Activated T-cell treated with anti-CD3 and anti-CD28 coated beads for 1 hour (primary cell): ENCODE data around the gene FUT9.
"Not testable (repeated sequence)": the region's sequence is repeated elsewhere in the genome, so short reads cannot be mapped to it uniquely, and the experiment has no call there.

Experiments
- DNase-seq: peaks from one replicate; pipeline ENCODE4 v3.0.0-alpha.2; 2020; ENCODE audit warnings: low read depth

The FUT9 gene

DNA sequence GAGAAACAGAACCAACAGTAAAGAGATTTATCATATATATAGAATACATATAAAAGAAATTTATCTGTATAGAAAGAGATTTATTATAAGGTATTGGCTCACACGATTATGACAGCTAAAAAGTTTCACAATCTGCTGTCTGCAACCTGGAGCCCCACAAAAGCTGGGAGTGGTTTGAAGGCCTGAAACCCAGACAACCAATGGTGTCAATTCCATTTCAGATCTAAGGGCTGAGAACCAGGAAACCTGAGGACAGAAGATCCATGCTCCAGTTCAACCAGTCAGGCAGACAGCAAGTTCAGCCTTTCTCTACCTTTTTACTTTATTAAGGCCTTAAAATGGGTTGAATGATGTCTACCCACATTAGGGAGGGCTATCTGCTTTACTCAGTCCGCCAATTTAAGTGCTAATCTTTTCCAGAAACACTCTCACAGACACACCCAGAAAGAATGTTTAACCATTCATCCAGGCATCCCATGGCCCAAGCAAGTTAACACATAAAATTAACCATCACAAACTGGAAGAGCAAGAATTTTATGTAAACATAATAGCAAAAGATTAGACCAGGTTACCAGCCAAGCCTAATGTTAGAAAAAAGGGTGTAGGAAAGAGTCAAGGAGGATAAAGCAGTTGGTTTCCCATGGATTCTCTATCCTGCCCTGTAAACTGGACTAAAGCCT lies 170.9 kb downstream of the FUT9 start:
- DNase-seq: no peak

DNA sequence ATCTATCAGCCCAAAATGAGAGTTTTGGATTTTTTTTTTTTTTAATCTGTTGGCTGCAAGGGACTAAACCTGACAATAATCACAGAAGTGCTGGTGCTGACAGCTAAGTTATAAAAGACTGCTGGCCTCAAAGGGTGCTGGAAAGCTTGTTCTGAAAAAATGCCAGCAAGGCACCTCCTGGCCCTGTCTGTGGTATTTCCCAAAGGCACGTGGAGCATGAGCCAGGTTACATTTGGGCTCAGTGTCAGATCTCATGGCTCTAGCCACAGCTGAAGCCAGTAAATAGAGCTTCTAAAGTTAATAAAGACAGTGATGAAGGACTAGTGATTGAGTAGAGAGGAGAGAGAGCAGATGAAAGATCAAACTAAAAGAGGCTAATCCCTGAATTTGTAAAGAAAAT lies 178.9 kb downstream of the FUT9 start:
- DNase-seq: no peak

DNA sequence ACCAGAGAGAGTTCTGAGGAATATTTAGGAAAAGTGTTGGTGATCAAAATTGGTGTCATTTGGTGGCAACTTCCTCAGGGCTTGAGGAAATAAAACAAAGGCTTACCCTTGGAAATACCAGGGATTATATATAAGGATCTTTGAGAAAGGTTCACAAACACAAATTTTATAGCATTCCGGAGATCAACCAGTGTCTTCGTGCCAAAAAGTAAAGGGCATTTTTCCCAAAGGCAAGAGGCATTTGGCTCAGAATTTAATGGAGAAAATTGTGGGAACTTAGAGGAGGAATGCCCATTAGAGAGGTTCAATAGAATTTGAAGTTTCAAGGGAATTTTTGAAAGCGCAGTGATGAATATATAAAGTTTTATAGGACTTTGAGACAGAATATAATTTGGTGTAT lies 179.5 kb downstream of the FUT9 start:
- DNase-seq: no peak

DNA sequence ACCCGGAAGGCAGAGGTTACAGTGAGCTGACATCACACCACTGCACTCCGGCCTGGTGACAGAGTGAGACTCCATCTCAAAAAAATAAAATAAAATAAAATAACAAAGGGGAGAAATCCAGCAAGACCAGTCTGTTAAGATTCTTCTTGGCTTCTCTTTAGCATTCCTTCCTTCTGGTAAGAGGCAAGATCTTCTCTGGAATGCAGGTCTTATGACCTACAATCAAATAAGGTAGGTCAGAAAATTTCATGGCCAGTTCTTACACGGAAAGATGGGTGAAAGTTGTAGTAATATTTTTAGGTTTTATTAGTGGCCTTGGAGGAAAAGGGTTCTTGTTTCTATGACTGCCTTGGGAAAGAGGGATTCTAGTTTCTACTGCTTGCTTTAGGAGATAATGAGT lies 180.9 kb downstream of the FUT9 start:
- DNase-seq: no peak

DNA sequence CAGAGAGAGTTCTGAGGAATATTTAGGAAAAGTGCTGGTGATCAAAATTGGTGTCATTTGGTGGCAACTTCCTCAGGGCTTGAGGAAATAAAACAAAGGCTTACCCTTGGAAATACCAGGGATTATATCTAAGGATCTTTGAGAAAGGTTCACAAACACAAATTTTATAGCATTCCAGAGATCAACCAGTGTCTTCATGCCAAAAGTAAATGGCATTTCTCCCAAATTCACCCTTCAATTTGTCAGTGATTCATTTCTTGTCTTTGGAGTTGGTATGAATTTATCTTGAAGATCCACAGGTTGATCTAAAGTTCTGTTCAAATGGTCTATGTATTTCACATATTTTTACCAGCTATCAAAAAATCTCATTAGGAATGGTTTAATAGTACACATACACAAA lies 181.5 kb downstream of the FUT9 start:
- DNase-seq: no peak

DNA sequence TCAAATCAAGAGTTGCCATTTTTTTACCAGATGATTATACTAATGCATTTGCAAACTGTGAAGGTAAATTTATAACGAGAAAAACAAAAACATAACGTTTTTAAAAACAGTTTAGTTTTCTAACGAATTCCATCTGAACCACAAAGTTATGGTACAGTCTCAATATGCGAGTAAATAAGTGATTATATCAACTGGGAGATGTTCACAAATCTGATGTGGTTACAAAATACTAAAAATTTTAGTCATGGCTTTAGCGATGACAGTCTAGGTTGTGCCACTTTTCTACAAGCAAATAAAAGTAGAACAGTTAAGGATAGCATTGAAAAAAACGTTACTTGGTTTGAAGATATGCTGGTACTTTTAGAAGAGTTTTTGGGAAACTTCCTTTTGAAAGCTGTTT lies 186.8 kb downstream of the FUT9 start:
- no peak for DNase-seq

DNA sequence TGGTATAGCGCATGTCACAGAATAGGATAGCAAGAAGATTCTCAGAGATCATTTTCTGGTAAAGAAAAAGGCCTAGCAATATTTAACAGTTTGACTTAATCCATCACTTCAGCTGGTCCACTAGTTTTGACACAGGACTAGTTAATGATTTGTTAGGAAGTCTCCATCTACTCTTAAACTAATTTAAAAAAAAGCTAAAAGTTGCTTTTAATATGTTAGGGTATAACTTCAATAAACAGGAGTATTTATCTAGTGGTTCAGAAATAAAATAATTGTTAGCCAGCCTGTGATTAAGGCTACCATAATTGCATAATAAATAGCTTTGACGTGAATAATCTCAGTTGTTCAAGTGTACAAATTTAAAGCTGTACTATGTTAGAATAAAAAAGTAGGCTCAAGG lies 195.6 kb downstream of the FUT9 start:
- no peak for DNase-seq

DNA sequence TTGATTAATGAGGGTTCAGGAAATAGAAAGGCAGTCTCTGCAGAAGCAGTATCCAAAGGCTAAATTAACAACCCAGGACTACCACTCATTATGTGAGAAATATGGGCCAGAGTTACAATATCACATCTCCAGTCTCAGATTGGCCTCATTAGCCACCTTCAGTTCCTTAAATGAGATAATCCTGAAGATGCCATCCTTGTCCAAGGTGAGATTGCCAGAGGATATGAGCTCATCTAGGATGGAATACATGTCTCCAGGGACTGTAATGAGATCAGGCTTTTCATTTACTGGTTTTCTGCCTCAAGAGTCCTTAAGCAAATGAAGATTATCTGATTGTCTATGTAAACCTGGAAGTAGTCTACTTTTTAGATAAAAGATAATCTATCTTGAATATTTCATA lies 196.3 kb downstream of the FUT9 start:
- DNase-seq: no peak

DNA sequence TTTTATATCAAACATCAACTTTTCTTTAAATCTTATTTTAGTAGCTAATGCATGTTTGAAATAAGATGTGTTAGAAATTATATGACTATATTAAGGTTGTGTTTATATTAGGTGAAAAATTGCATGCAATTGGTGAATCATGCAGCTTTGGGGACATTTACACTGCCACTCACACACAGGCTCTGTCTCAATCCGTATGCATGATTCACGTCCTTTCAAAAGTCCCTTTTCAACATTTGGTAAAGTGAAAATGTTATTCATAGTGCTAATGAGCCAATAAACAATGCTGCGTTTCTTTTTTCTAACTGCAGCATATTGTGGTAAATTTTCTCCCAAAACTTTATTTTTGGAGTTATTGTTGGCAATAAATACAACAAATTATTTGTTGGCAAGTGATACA lies 198.0 kb downstream of the FUT9 start:
- no peak for DNase-seq

DNA sequence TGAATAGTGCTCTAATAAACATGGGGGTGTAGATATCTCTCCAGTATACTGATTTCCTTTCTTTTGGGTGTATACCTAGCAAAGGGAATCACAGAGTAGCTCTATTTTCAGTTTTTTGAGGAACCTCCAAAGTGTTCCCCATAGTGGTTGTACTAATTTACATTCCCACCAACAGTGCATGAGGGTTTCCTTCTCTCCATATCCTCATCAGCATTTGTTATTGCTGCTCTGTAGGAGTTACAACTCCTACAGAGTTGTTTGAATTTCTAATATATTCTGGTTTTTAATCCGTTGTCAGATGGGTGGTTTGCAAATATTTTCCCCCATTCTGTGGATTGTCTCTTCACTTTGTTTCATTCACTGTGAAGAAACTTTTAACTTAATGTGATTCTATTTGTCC lies 207.9 kb downstream of the FUT9 start:
- no peak for DNase-seq

DNA sequence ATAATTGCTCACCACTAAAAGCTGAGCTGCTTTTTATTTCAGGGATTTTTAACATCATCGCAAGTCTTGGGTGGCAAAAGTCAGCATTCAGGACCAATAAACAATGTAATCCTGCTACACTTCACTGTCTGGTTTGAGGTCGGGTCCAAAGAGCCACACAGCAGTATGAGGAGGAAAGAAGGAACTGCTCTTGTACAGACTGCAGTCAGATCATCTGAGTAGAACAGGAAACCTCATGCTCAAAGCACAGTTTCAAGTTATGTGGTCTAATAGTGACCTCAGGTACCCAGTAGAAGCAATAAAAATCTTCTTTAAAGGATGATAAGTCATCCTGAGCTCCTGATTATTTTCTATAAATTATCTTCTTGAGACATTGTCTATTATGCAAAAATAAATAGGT lies 211.4 kb downstream of the FUT9 start:
- DNase-seq: no peak

DNA sequence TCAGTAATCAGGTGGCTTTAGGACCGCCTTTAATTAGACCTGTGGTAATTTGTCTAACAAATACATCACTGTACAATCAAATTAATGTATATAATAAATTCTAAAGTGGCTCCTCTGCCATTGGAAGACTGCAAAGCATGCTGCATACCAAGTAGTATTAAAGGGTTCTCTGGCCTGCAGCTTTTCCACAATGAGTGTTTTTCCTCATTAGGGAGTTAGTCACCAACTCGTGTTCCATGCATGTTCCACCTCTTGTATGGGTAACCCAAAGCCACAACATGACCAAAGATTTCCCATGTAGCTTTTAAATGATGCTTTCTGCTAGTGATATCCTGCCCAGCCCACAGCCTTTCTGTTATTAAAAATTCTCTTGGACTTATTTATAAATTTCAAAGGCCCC lies 218.7 kb downstream of the FUT9 start:
- no peak for DNase-seq

DNA sequence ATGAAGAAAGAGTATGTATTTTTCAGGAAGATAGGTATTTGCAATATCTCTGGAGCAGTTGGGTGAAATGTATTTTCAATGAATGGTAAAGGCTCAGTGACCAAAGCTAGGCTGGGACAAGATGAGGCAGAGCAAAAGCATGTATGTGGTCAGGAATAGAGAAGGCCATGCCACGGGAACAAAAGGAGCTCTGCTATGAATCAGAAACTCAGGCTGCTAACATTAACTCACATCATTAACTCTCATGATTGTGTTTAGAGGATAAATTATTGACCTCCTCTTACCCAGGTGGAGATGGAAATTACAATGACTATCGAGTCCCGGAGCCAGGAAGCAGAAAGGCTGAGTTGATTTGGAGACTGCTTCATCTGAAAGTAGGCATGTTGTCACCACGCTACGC lies 220.2 kb downstream of the FUT9 start:
- no peak for DNase-seq

DNA sequence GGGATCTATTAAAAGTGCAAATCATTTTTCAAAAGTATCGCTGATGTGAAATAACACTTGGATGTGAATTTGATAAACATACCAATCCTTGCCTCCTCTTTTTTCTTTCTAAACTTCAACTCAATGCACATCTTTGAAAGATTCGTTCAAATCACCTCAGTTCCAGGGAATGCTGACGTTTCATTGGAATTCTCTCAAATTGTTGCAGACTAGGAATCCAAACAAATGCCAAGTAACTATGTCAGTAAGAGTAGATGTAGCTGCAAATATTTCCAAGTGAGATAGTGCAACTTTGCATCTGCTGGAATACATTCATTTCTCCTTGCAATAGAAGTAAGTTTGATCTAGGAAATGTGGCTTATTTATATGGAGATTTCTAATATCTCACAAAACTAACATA lies 220.7 kb downstream of the FUT9 start:
- no peak for DNase-seq

DNA sequence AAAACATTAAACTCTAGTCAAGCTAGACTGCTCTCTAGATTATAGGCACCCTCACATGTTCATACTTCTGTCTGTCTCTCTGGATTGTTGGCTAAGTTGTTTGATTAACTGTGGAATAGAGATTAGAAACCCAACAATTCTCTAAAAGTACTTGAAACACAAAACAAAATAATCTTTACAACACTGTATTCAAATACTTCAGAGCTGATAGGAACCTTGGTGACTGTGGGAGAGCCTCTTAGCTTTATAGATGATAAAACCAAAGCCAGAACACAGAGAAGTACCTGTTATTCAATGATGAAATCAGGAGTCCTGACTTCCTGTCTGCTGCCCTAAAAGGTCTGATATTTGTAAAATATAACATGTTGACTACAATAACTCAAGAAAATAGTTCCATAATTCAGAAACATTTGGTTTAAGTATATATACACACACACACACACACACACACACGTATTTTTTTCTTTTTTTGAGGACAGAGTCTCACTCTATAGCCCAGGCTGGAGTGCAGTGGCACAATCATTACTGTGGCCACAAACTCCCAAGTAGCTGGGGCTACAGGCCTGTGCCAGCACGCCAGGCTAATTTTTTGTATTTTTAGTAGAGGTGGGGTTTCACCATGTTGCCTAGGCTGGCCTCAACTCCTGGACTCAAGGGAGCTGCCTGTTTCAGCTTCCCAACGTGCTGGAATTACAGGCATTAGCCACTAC lies 222.0 kb downstream of the FUT9 start:
- DNase-seq: no peak

DNA sequence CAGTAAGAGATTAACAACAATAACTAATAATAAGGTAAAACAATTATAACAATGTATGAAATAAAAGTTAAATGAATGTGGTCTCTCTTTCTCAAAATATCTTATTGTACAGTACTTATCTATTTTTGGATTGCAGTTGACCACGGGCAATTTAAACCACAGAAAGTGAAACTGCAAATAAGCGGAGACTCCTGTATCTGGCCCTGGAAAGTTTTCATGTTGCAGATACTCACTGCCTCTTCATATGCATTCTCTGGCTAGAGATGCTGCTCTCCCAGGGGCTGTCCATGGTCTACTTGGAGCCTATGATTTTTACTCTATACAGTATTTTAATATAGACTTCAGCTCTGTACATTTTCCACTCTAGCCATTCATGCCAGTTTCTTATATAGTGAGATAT lies 230.8 kb downstream of the FUT9 start:
- no peak for DNase-seq

DNA sequence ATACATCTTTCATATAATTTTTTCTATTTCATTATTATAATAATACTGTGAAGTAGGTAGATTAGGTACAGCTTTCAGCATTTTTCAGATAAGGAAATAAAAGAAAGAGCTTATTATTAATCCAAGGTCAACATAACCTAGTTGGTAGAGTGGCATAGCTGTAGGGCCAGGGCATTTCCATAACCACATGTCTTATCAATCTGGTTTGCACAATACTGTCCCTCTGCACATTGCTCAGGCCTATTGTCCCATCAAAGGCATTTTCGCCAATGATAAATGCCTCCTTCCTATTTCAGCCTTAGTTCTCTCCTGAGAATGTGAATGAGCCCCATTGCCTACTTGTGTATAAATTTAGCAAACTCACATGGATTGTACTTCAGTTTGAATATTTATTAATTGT lies 234.0 kb downstream of the FUT9 start:
- DNase-seq: no peak

DNA sequence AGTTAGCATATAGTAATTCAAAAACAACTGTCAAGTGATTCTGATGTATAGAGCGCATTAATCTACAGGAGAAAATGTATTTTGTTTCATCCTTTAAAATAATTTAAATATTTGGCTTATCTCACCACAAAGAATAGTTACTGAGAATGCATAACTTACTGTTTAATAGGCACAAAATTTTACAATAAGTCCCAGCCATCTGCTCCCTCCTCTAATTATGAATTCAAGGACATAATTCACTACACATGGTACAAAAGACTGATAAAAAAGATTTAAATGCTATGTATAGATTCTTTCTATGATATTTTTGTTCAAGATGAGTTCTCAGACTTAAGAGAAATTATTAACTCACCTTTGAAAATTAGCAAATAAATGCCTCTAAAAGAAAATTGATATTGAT lies 242.0 kb downstream of the FUT9 start:
- no peak for DNase-seq

DNA sequence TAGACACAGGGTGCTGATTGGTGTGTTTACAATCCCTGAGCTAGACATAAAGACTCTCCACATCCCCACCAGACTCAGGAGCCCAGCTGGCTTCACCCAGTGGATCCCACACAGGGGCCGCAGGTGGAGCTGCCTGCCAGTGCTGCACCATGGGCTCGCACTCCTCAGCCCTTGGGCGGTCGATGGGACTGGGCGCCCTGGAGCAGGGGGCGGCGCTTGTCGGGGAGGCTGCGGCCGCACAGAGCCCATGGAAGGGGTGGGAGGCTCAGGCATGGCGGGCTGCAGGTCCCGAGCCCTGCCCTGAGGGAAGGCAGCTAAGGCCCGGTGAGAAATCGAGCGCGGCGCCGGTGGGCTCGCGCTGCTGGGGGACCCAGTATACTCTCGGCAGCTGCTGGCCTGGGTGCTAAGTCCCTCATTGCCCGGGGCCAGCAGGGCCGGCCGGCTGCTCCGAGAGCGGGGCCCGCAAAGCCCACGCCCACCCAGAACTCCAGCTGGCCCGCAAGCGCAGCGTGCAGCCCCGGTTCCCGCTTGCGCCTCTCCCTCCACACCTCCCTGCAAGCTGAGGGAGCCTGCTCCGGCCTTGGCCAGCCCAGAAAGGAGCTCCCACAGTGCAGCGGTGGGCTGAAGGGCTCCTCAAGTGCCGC lies 245.1 kb downstream of the FUT9 start:
- DNase-seq: not testable (repeated sequence)
